Large intestine (tissue), 3 donors: Measurements from ENCODE around the gene TUFT1. TPM values are rescaled to one million over a fixed set of nuclear protein-coding genes. Genes with fewer than 3 reads are reported as not detected.
"Not testable (repeated sequence)": the region's sequence is repeated elsewhere in the genome, so short reads cannot be mapped to it uniquely, and the experiment has no call there.

ENCODE experiments used
- DNase-seq, 2 donors: peaks; one replicate each; pipeline versions ENCODE4 v3.0.0 to v3.0.0-alpha.2; 2013
- H3K27ac ChIP-seq: one replicate; pipeline ENCODE4 v1.5.1; 2013; ENCODE audit warnings: low read length
- H3K27me3 ChIP-seq: 2 replicates; pipeline ENCODE4 v1.6.1; 2013; ENCODE audit warnings: low read length; ENCODE audit not compliant: control insufficient read depth, insufficient read depth
- H3K36me3 ChIP-seq: 2 replicates; pipeline ENCODE4 v1.6.1; 2013; ENCODE audit warnings: low read length; ENCODE audit not compliant: control insufficient read depth, insufficient read depth
- H3K4me1 ChIP-seq: one replicate; pipeline ENCODE4 v1.6.1; 2013; ENCODE audit warnings: low read length; ENCODE audit not compliant: control insufficient read depth, insufficient read depth
- H3K4me3 ChIP-seq: one replicate; pipeline ENCODE4 v1.5.1; 2013; ENCODE audit warnings: low read length
- H3K9me3 ChIP-seq: one replicate; pipeline ENCODE4 v1.6.1; 2013; ENCODE audit warnings: mild to moderate bottlenecking, low read depth, low read length, moderate library complexity; ENCODE audit not compliant: control insufficient read depth
- WGBS: methylation state at CpG from one replicate; pipeline ENCODE4 v1.1.5; 2013; ENCODE audit warnings: low lambda C conversion rate; ENCODE audit not compliant: insufficient coverage; 5-methylcytosine and 5-hydroxymethylcytosine counted together
- polyA plus RNA-seq: library from polyadenylated mRNA; unstranded; fragments of 120-200 nt; gene quantifications from one replicate; pipeline ENCODE4 v1.2.1, GENCODE V29; 2013

Gene TUFT1
- polyA plus RNA-seq, 1 donor = 24.1 TPM

- H3K36me3 ChIP-seq = no peaks in the 10 kb centered on the region
- peak within 1 kb of the TSS; percentile 83 for H3K4me3 ChIP-seq
- DNase-seq = peak; percentile 92 to 95
- no peaks in the 10 kb centered on the region for H3K9me3 ChIP-seq
- no CpG with 5 or more reads among the region's 79 CpGs for WGBS
- H3K27me3 ChIP-seq = no peaks in the 10 kb centered on the region
- peaks cover 26% of the 10 kb centered on the region for H3K4me1 ChIP-seq
- peak within 1 kb of the TSS; percentile 97 for H3K27ac ChIP-seq
Measured at GRCh38 chr1:151611832-151612500, 71.9 kb downstream of the TUFT1 start, which contains the start of gene SNX27. Gene SNX27 (plus strand): TSS chr1:151612050. CDS start chr1:151612202, 152 bp downstream.

GRCh38 chr1:151612501-151613281 is 72.6 kb downstream of the TUFT1 start:
- Histone ChIP-seq H3K27me3 (no peaks in the 10 kb centered on the region), H3K9me3 (no peaks in the 10 kb centered on the region), H3K36me3 (no peaks in the 10 kb centered on the region), H3K4me3 (peak overlapping the region; percentile 83), H3K27ac (peak overlapping the region; percentile 28), H3K4me1 (peaks cover 22% of the 10 kb centered on the region)
- DNase-seq = peak in 1 of 2 donors; percentile 63
- 5% methylated on average over 7 of the region's 44 CpGs for WGBS

GRCh38 chr1:151613282-151613780 is 73.2 kb downstream of the TUFT1 start:
- DNase-seq = peak in 1 of 2 donors; percentile 22
- no peaks in the 10 kb centered on the region for H3K36me3 ChIP-seq
- peak overlapping the region; percentile 28 for H3K27ac ChIP-seq
- H3K9me3 ChIP-seq = no peaks in the 10 kb centered on the region
- WGBS = 28% methylated on average over 4 of the region's 9 CpGs
- peak overlapping the region; percentile 83 for H3K4me3 ChIP-seq
- H3K27me3 ChIP-seq = no peaks in the 10 kb centered on the region
- peaks cover 22% of the 10 kb centered on the region for H3K4me1 ChIP-seq

GRCh38 chr1:151615711-151616504 is 75.8 kb downstream of the TUFT1 start:
- H3K27ac ChIP-seq = no peak overlapping the region
- no peak for DNase-seq
- H3K36me3 ChIP-seq = no peaks in the 10 kb centered on the region
- peaks cover 24% of the 10 kb centered on the region for H3K4me1 ChIP-seq
- H3K9me3 ChIP-seq = no peaks in the 10 kb centered on the region
- H3K27me3 ChIP-seq = no peaks in the 10 kb centered on the region
- WGBS = no CpG with 5 or more reads among the region's 4 CpGs
- no peak overlapping the region for H3K4me3 ChIP-seq

- H3K4me1 ChIP-seq = peaks cover 22% of the 10 kb centered on the region
Measured at GRCh38 chr1:151616505-151616849, 76.4 kb downstream of the TUFT1 start.

GRCh38 chr1:151618003-151618402 is 77.9 kb downstream of the TUFT1 start:
- Histone ChIP-seq H3K27ac (no peak overlapping the region), H3K9me3 (no peaks in the 10 kb centered on the region), H3K4me1 (peaks cover 20% of the 10 kb centered on the region), H3K27me3 (no peaks in the 10 kb centered on the region), H3K4me3 (no peak overlapping the region), H3K36me3 (no peaks in the 10 kb centered on the region)
- no CpG with 5 or more reads among the region's 3 CpGs for WGBS
- DNase-seq = peak in 1 of 2 donors; percentile 66

More at GRCh38 chr1:151616505-151616849, 76.4 kb downstream of the TUFT1 start:
- WGBS = 70% methylated on average over 2 of the region's 3 CpGs
- no peaks in the 10 kb centered on the region for H3K27me3 ChIP-seq
- no peak for DNase-seq
- no peaks in the 10 kb centered on the region for H3K36me3 ChIP-seq
- H3K27ac ChIP-seq = no peak overlapping the region
- H3K4me3 ChIP-seq = no peak overlapping the region
- H3K9me3 ChIP-seq = no peaks in the 10 kb centered on the region

GRCh38 chr1:151618470-151618869 is 78.4 kb downstream of the TUFT1 start:
- Histone ChIP-seq H3K27ac (no peak overlapping the region), H3K27me3 (no peaks in the 10 kb centered on the region), H3K36me3 (no peaks in the 10 kb centered on the region), H3K4me1 (peaks cover 18% of the 10 kb centered on the region), H3K9me3 (no peaks in the 10 kb centered on the region), H3K4me3 (no peak overlapping the region)
- no peak for DNase-seq

- H3K4me3 ChIP-seq, H3K27ac ChIP-seq, H3K9me3 ChIP-seq, H3K27me3 ChIP-seq, DNase-seq, H3K36me3 ChIP-seq: not testable (repeated sequence)
- peaks cover 18% of the 10 kb centered on the region for H3K4me1 ChIP-seq
- no CpG with 5 or more reads among the region's 6 CpGs for WGBS
Measured at GRCh38 chr1:151618996-151619395, 78.9 kb downstream of the TUFT1 start.

GRCh38 chr1:151619489-151620093 is 79.5 kb downstream of the TUFT1 start:
- WGBS = 25% methylated on average over 2 of the region's 6 CpGs
- peaks cover 18% of the 10 kb centered on the region for H3K4me1 ChIP-seq

GRCh38 chr1:151620286-151620685 is 80.2 kb downstream of the TUFT1 start:
- no peak overlapping the region for H3K4me3 ChIP-seq
- H3K36me3 ChIP-seq = peaks cover 2% of the 10 kb centered on the region
- no peaks in the 10 kb centered on the region for H3K27me3 ChIP-seq
- peaks cover 18% of the 10 kb centered on the region for H3K4me1 ChIP-seq
- no peak for DNase-seq
- H3K9me3 ChIP-seq = no peaks in the 10 kb centered on the region
- 56% methylated on average over 1 of the region's 2 CpGs for WGBS
- no peak overlapping the region for H3K27ac ChIP-seq

More at GRCh38 chr1:151619489-151620093, 79.5 kb downstream of the TUFT1 start:
- Histone ChIP-seq H3K9me3 (no peaks in the 10 kb centered on the region), H3K27ac (peak overlapping the region; percentile 9), H3K36me3 (peaks cover 2% of the 10 kb centered on the region), H3K4me3 (no peak overlapping the region), H3K27me3 (no peaks in the 10 kb centered on the region)
- DNase-seq = no peak
